Measurements from ENCODE around the gene KIFAP3. TPM values are rescaled to one million over a fixed set of nuclear protein-coding genes. Genes with fewer than 3 reads are reported as not detected.

KIFAP3 gene
- total RNA-seq, 1 donor from 2014 or later: 12.6 TPM

DNA sequence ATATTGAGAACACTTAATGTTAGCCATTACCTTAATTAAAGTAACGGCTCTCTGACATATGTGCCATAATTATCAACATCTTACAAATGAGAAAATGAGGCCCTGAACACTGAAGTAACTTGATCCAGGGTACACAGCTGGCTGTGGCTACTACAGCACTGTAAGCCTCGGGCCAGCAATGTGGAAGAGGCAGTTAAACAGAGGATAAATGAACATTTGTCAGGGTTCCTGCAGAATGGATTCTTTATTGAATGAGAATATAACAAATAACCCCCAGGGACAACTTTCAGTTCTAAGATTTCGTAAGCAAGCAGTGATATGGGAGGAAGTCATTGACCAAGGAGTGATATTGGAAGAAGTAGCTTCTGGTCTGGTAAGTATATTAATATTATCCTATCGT, 110.3 kb downstream of the KIFAP3 start:
- Histone ChIP-seq H3K27ac (no peak overlapping the region), H3K4me3 (no peak overlapping the region), H3K36me3 (peaks cover 0 to 3% of the 10 kb centered on the region in 2 donors), H3K4me1 (no peaks in the 10 kb centered on the region), H3K27me3 (no peaks in the 10 kb centered on the region), H3K9me3 (no peaks in the 10 kb centered on the region)
- intact Hi-C loops (cut with DNase I): no loop called here
- no peak for DNase-seq (ENCODE audit: low spot score in 2 of 2)
- TF ChIP-seq, protein P1, sequence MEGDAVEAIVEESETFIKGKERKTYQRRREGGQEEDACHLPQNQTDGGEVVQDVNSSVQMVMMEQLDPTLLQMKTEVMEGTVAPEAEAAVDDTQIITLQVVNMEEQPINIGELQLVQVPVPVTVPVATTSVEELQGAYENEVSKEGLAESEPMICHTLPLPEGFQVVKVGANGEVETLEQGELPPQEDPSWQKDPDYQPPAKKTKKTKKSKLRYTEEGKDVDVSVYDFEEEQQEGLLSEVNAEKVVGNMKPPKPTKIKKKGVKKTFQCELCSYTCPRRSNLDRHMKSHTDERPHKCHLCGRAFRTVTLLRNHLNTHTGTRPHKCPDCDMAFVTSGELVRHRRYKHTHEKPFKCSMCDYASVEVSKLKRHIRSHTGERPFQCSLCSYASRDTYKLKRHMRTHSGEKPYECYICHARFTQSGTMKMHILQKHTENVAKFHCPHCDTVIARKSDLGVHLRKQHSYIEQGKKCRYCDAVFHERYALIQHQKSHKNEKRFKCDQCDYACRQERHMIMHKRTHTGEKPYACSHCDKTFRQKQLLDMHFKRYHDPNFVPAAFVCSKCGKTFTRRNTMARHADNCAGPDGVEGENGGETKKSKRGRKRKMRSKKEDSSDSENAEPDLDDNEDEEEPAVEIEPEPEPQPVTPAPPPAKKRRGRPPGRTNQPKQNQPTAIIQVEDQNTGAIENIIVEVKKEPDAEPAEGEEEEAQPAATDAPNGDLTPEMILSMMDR (IDR thresholded peaks at IDR 0.05): no peak

GRCh38 chr1:169959686-169960085, 114.8 kb downstream of the KIFAP3 start:
- intact Hi-C loops (cut with DNase I): no loop called here
- Histone ChIP-seq H3K4me1 (no peaks in the 10 kb centered on the region), H3K36me3 (peaks cover 0 to 3% of the 10 kb centered on the region in 2 donors), H3K27ac (no peak overlapping the region), H3K9me3 (no peaks in the 10 kb centered on the region), H3K4me3 (no peak overlapping the region), H3K27me3 (no peaks in the 10 kb centered on the region)
- TF ChIP-seq, protein P1 (IDR thresholded peaks at IDR 0.05): no peak
- DNase-seq (ENCODE audit: low spot score in 2 of 2): no peak

DNA sequence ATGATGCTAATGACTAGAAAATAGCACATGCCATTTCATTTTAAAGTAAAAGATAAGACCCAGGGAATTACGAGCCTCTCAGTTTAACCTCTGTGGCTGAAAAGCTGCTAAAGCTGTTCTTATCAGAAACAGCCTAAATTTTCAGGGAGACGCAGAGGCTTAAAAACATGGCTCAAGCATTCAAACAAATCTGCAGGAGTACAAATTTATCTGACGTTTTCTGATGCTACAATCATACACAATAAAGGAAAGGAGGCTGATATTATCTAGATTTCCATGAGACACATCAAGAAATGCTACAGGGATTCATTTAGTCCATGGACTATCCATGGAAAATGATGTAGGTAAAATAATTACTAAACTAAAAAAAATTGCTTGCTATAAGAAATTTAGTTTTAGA, 115.5 kb downstream of the KIFAP3 start:
- no peak for DNase-seq (ENCODE audit: low spot score in 2 of 2)
- H3K27ac ChIP-seq: no peak overlapping the region
- intact Hi-C loops (cut with DNase I): no loop called here
- H3K4me3 ChIP-seq: no peak overlapping the region
- no peaks in the 10 kb centered on the region for H3K27me3 ChIP-seq
- H3K36me3 ChIP-seq: peaks cover 3% of the 10 kb centered on the region in 2 donors
- H3K4me1 ChIP-seq: no peaks in the 10 kb centered on the region
- TF ChIP-seq, protein P1 (IDR thresholded peaks at IDR 0.05): no peak
- H3K9me3 ChIP-seq: no peaks in the 10 kb centered on the region

- TF ChIP-seq, protein P1 (IDR thresholded peaks at IDR 0.05): no peak
- Histone ChIP-seq H3K9me3 (no peaks in the 10 kb centered on the region), H3K36me3 (peaks cover 3 to 14% of the 10 kb centered on the region in 2 donors), H3K27me3 (no peaks in the 10 kb centered on the region), H3K4me3 (no peak overlapping the region), H3K4me1 (no peaks in the 10 kb centered on the region), H3K27ac (no peak overlapping the region)
- no peak for DNase-seq (ENCODE audit: low spot score in 2 of 2)
- intact Hi-C loops (cut with DNase I): no loop called here
These were observed 116.6 kb downstream of the KIFAP3 start for GRCh38 chr1:169957884-169958283.

- Histone ChIP-seq H3K27me3 (no peaks in the 10 kb centered on the region), H3K4me1 (no peaks in the 10 kb centered on the region), H3K9me3 (no peaks in the 10 kb centered on the region), H3K4me3 (no peak overlapping the region), H3K27ac (no peak overlapping the region), H3K36me3 (peaks cover 0 to 16% of the 10 kb centered on the region in 2 donors)
- intact Hi-C loops (cut with DNase I): no loop called here
- TF ChIP-seq, protein P1 (IDR thresholded peaks at IDR 0.05): no peak
- no peak for DNase-seq (ENCODE audit: low spot score in 2 of 2)
These were observed 123.4 kb downstream of the KIFAP3 start for GRCh38 chr1:169951108-169951507.

GRCh38 chr1:169949139-169949538, 125.4 kb downstream of the KIFAP3 start:
- no peak for DNase-seq (ENCODE audit: low spot score in 2 of 2)
- intact Hi-C loops (cut with DNase I): no loop called here
- no peaks in the 10 kb centered on the region for H3K27me3 ChIP-seq
- H3K27ac ChIP-seq: no peak overlapping the region
- no peaks in the 10 kb centered on the region for H3K9me3 ChIP-seq
- H3K4me3 ChIP-seq: no peak overlapping the region
- peaks cover 0 to 19% of the 10 kb centered on the region in 2 donors for H3K36me3 ChIP-seq
- TF ChIP-seq, protein P1 (IDR thresholded peaks at IDR 0.05): no peak
- no peaks in the 10 kb centered on the region for H3K4me1 ChIP-seq
